HEK293T (cell line): ENCODE results near the gene TEX10.
A peak's percentile ranks its signal among the peaks of the same experiment; 100 is the strongest.
"Not testable (repeated sequence)": the region's sequence is repeated elsewhere in the genome, so short reads cannot be mapped to it uniquely, and the experiment has no call there.

Source experiments
- CTCF ChIA-PET: fragments of 350-600 bp; formaldehyde crosslinking; extraction: SDS; loops from one replicate; lab custom pipeline; 2021; ENCODE audit warnings: antibody characterized with exemption, inconsistent platforms; lab: Yijun Ruan, JAX
- POLR2A ChIA-PET: fragments of 350-600 bp; formaldehyde crosslinking; extraction: SDS; loops from one replicate; lab custom pipeline; 2020; ENCODE audit warnings: antibody characterized with exemption, inconsistent platforms; lab: Yijun Ruan, JAX
- DNase-seq: peaks from one replicate; pipeline ENCODE4 v3.0.0; 2012; ENCODE audit warnings: mixed read lengths; ENCODE audit errors: extremely low spot score
- ARNT ChIP-seq: fragments of 450-650 bp; IDR thresholded peaks from 2 replicates; pipeline ENCODE4 v1.6.1; 2017; ENCODE audit warnings: mild to moderate bottlenecking
- BHLHE40 ChIP-seq: fragments of 450-650 bp; IDR thresholded peaks from 2 replicates; pipeline ENCODE4 v1.6.1; 2016; ENCODE audit warnings: mild to moderate bottlenecking, moderate library complexity, borderline replicate concordance
- CTBP1 ChIP-seq: fragments of 450-650 bp; IDR thresholded peaks from 2 replicates; pipeline ENCODE4 v1.6.1; 2016; ENCODE audit warnings: borderline replicate concordance
- ELF4 ChIP-seq: fragments of 450-650 bp; IDR thresholded peaks from 2 replicates; pipeline ENCODE4 v1.6.1; 2017; ENCODE audit warnings: antibody characterized with exemption
- FOXA1 ChIP-seq: fragments of 450-650 bp; IDR thresholded peaks from 2 replicates; pipeline ENCODE4 v1.6.1; 2016; ENCODE audit warnings: mild to moderate bottlenecking
- FOXK2 ChIP-seq: fragments of 450-650 bp; IDR thresholded peaks from 2 replicates; pipeline ENCODE4 v1.6.1; 2016; ENCODE audit warnings: mild to moderate bottlenecking
- FOXM1 ChIP-seq: fragments of 450-650 bp; IDR thresholded peaks from 2 replicates; pipeline ENCODE4 v1.6.1; 2017; ENCODE audit warnings: mild to moderate bottlenecking, borderline replicate concordance
- HDGF ChIP-seq: fragments of 450-650 bp; IDR thresholded peaks from 2 replicates; pipeline ENCODE4 v1.6.1; 2017; ENCODE audit warnings: antibody characterized with exemption, borderline replicate concordance
- L3MBTL2 ChIP-seq: fragments of 450-650 bp; conservative IDR thresholded peaks from 2 replicates; pipeline ENCODE4 v1.6.1; 2016; ENCODE audit warnings: mild to moderate bottlenecking
- LEF1 ChIP-seq: fragments of 450-650 bp; IDR thresholded peaks from 2 replicates; pipeline ENCODE4 v1.6.1; 2017; ENCODE audit warnings: mild to moderate bottlenecking, borderline replicate concordance
- NFRKB ChIP-seq: fragments of 450-650 bp; IDR thresholded peaks from 2 replicates; pipeline ENCODE4 v1.6.1; 2016; ENCODE audit warnings: mild to moderate bottlenecking, moderate library complexity
- PKNOX1 ChIP-seq: fragments of 450-650 bp; IDR thresholded peaks from 2 replicates; pipeline ENCODE4 v1.6.1; 2016
- SP1 ChIP-seq: fragments of 450-650 bp; IDR thresholded peaks from 2 replicates; pipeline ENCODE4 v1.6.1; 2017
- SUZ12 ChIP-seq: fragments of 450-650 bp; IDR thresholded peaks from 2 replicates; pipeline ENCODE4 v1.6.1; 2016; ENCODE audit warnings: mild to moderate bottlenecking
- TARDBP ChIP-seq: fragments of 450-650 bp; IDR thresholded peaks from 2 replicates; pipeline ENCODE4 v1.6.1; 2016
- ZNF384 ChIP-seq: fragments of 450-650 bp; IDR thresholded peaks from 2 replicates; pipeline ENCODE4 v1.6.1; 2016

Gene TEX10

GRCh38 chr9:100340224-100340623, 12.5 kb downstream of the TEX10 start:
- TF ChIP-seq HDGF, result no peak
- TF ChIP-seq NFRKB, result no peak
- TF ChIP-seq ELF4, result no peak
- ChIA-PET POLR2A (interaction anchor here (0.8 kb wide), 1 partner anchor 13 kb away, joined by 3 read pairs; the partner anchor contains the start of gene TEX10), CTCF (no interaction called here)
- no peak for DNase-seq

- CTCF ChIA-PET, POLR2A ChIA-PET, DNase-seq: not testable (repeated sequence)
Observed at GRCh38 chr9:100338736-100339135, 14.0 kb downstream of the TEX10 start.

- TF ChIP-seq NFRKB, result no peak
- TF ChIP-seq HDGF, result no peak
- TF ChIP-seq ZNF384, result no peak
- no peak for TF ChIP-seq FOXK2
- no peak for TF ChIP-seq CTBP1
- DNase-seq, result peak; percentile 9
- ChIA-PET CTCF (interaction anchor here (0.5 to 1.3 kb wide), 9 partner anchors 9 to 271 kb away, joined by 3 to 6 read pairs (median 3); no protein-coding TSS in a partner anchor), POLR2A (no interaction called here)
Observed at GRCh38 chr9:100324594-100325200, 28.0 kb downstream of the TEX10 start.

- peak; percentile 13 for DNase-seq
- CTCF ChIA-PET, result no interaction called here
- TF ChIP-seq PKNOX1, result peak; percentile 58
- no peak for TF ChIP-seq FOXM1
- TF ChIP-seq L3MBTL2, result no peak
- TF ChIP-seq CTBP1, result no peak
- TF ChIP-seq BHLHE40, result no peak
- POLR2A ChIA-PET, result no interaction called here
Observed at GRCh38 chr9:100322954-100323536, 29.7 kb downstream of the TEX10 start.

GRCh38 chr9:100317706-100318105, 35.0 kb downstream of the TEX10 start:
- CTCF ChIA-PET, result no interaction called here
- TF ChIP-seq CTBP1 (no peak), BHLHE40 (no peak), SP1 (no peak), NFRKB (no peak), LEF1 (no peak)
- DNase-seq, result no peak
- POLR2A ChIA-PET, result no interaction called here

- DNase-seq, result no peak
- ChIA-PET CTCF (no interaction called here), POLR2A (no interaction called here)
- TF ChIP-seq FOXM1 (no peak), SUZ12 (no peak)
Observed at GRCh38 chr9:100315561-100315960, 37.2 kb downstream of the TEX10 start.

GRCh38 chr9:100309992-100310391, 42.8 kb downstream of the TEX10 start:
- POLR2A ChIA-PET, result no interaction called here
- CTCF ChIA-PET, result no interaction called here
- no peak for TF ChIP-seq TARDBP
- TF ChIP-seq FOXK2, result no peak
- TF ChIP-seq SUZ12, result no peak
- TF ChIP-seq FOXA1, result no peak
- no peak for TF ChIP-seq L3MBTL2
- no peak for TF ChIP-seq ZNF384
- no peak for TF ChIP-seq BHLHE40
- no peak for TF ChIP-seq HDGF
- TF ChIP-seq NFRKB, result no peak
- no peak for TF ChIP-seq PKNOX1
- TF ChIP-seq ARNT, result no peak
- no peak for TF ChIP-seq FOXM1
- TF ChIP-seq SP1, result no peak
- TF ChIP-seq CTBP1, result no peak
- TF ChIP-seq LEF1, result no peak
- no peak for TF ChIP-seq ELF4
- no peak for DNase-seq

GRCh38 chr9:100308965-100309564, 43.7 kb downstream of the TEX10 start:
- TF ChIP-seq HDGF (no peak), ZNF384 (no peak), LEF1 (no peak), SP1 (no peak), FOXA1 (no peak), SUZ12 (no peak), FOXK2 (no peak), TARDBP (no peak), ELF4 (no peak), L3MBTL2 (no peak), NFRKB (no peak), PKNOX1 (no peak), BHLHE40 (no peak), FOXM1 (no peak), CTBP1 (no peak), ARNT (no peak)
- no peak for DNase-seq
- CTCF ChIA-PET, result no interaction called here
- POLR2A ChIA-PET, result no interaction called here
